ENCODE data around the gene SNAI1. TPM values are rescaled to one million over a fixed set of nuclear protein-coding genes. Genes with fewer than 3 reads are reported as not detected.

Gene SNAI1
- total and polyA plus RNA-seq, 2 of the 4 experiments (the other 2 are of a cell fraction): 0.54 to 13.7 TPM

GRCh38 chr20:49987015-49987867 is 4.5 kb downstream of the SNAI1 start:
- dilution Hi-C loops (cut with HindIII; ENCODE audit: low sequenced_read_pairs, unreplicated experiment) (no loop called here), intact Hi-C loops (cut with micrococcal nuclease) (no loop called here), in situ Hi-C loops (cut with MboI; ENCODE audit: low sequenced_read_pairs) (no loop called here)
- Histone ChIP-seq H2AFZ (replicated peaks; ENCODE audit: low read length, poor library complexity) (no peak overlapping the region), H3K9me1 (ENCODE audit: insufficient read depth, low read length) (peaks cover 31% of the 10 kb centered on the region), H3K56ac (ENCODE audit: extremely low read depth, insufficient read depth, low read length) (no peak overlapping the region), H3K4me1 (ENCODE audit: control insufficient read depth, insufficient read depth, low read length) (peaks cover 48% of the 10 kb centered on the region), H3K4me3 (ENCODE audit: insufficient read depth, low read depth, low read length) (no peak overlapping the region), H3K4ac (ENCODE audit: low read depth, low read length) (peak overlapping the region; percentile 72), H2BK20ac (ENCODE audit: low read depth, low read length) (0 out of 2 replicates have a peak overlapping the region, but pooled peaks have one; percentile 4), H3K9ac (ENCODE audit: low read depth, low read length) (no peak overlapping the region), H3K23ac (ENCODE audit: low read depth, low read length) (peak overlapping the region; percentile 56; the same call in 1 of the 2 replicates), H4K5ac (ENCODE audit: low read depth, low read length) (no peak overlapping the region), H4K91ac (ENCODE audit: insufficient read depth, low read depth, low read length) (peak overlapping the region; percentile 39; the same call in 1 of the 2 replicates), H3K14ac (replicated peaks; ENCODE audit: low read depth, low read length) (no peak overlapping the region), H2BK120ac (ENCODE audit: low read depth, low read length) (peak overlapping the region; percentile 70; the same call in 1 of the 2 replicates), H2AK5ac (ENCODE audit: low read depth, low read length) (peak overlapping the region; percentile 94; the same call in 1 of the 2 replicates), H3K18ac (ENCODE audit: low read depth, low read length) (no peak overlapping the region), H3K27me3 (ENCODE audit: control insufficient read depth, insufficient read depth, low read length) (no peaks in the 10 kb centered on the region), H2AK9ac (replicated peaks; ENCODE audit: low read depth, low read length, poor library complexity) (peak overlapping the region; percentile 86), H3K9me3 (ENCODE audit: control insufficient read depth, insufficient read depth, low read length) (no peaks in the 10 kb centered on the region), H3K4me2 (ENCODE audit: low read depth, low read length) (no peak overlapping the region), H3K36me3 (ENCODE audit: control insufficient read depth, insufficient read depth, low read length) (peaks cover 15% of the 10 kb centered on the region), H4K20me1 (ENCODE audit: insufficient read depth, low read length) (peaks cover 7% of the 10 kb centered on the region), H3K79me1 (ENCODE audit: low read depth in 1 of 2, low read length in 2 of 2) (peaks cover 8 to 64% of the 10 kb centered on the region in 2 experiments; a peak in 3 of 4 replicates), H4K8ac (ENCODE audit: low read depth in 2 of 2, low read length in 2 of 2) (peak overlapping the region in 1 of 2 experiments; percentile 50; a peak in 1 of 4 replicates), H2BK5ac (ENCODE audit: low read depth, low read length, poor library complexity, severe bottlenecking) (peak overlapping the region; percentile 27), H2BK15ac (ENCODE audit: low read depth, low read length) (peak overlapping the region; percentile 31; the same call in 1 of the 3 replicates), H3K27ac (ENCODE audit: insufficient read depth, low read length) (peak overlapping the region; percentile 45)
- DNase-seq: peak; percentile 50
- BruUV-seq (replicated peaks): no TSS peak
- ChIA-PET CTCF (interaction anchor here (1.0 kb wide), 1 partner anchor 84 kb away, joined by 5 read pairs; no protein-coding TSS in a partner anchor), POLR2A (ENCODE audit: unreplicated experiment) (interaction anchor here (0.5 kb wide), 1 partner anchor 318 kb away, joined by 3 read pairs; no protein-coding TSS in a partner anchor)
- 67% methylated on average over 7 of the region's 15 CpGs; no CpG with 5 or more reads in 1 of the 2 experiments for WGBS, 2 experiments (ENCODE audit: extremely low coverage in 2 of 2, insufficient read length in 1 of 2)
- no peak for ATAC-seq (ENCODE audit: low read depth)
- TF ChIP-seq MAFK (IDR thresholded peaks at IDR 0.05; ENCODE audit: low read depth, low read length) (no peak), CHD1 (IDR thresholded peaks at IDR 0.05; ENCODE audit: low read depth, low read length) (no peak), CEBPB (IDR thresholded peaks at IDR 0.05; ENCODE audit: low read depth, low read length) (no peak), POLR2A (IDR thresholded peaks at IDR 0.05; ENCODE audit: low read depth, low read length) (peak; percentile 6; the same call in 1 of the 2 replicates), ELK1 (IDR thresholded peaks at IDR 0.05; ENCODE audit: borderline replicate concordance, low read depth, low read length) (no peak), MAZ (IDR thresholded peaks at IDR 0.05; ENCODE audit: borderline replicate concordance, low read depth, low read length) (0 out of 2 replicates have a peak, but pooled peaks have one; percentile 8), BHLHE40 (IDR thresholded peaks at IDR 0.05; ENCODE audit: low read depth, low read length) (no peak), USF2 (IDR thresholded peaks at IDR 0.05; ENCODE audit: low read depth, low read length) (no peak), FOS (IDR thresholded peaks at IDR 0.05; ENCODE audit: low read depth, low read length) (peak; percentile 16; the same call in 1 of the 2 replicates), RAD21 (IDR thresholded peaks at IDR 0.05; ENCODE audit: low read length) (no peak), RCOR1 (IDR thresholded peaks at IDR 0.05; ENCODE audit: insufficient replicate concordance, low read length) (peak; percentile 48)

Data from IMR-90 (cell line).